Suprapubic skin (tissue), 3 donors: ENCODE measurements around the gene ENO1.

Experiments
- EP300 ChIP-seq: sonication (generic); formaldehyde crosslinking; IDR thresholded peaks from one replicate; pipeline ENCODE4 v1.6.1; 2017; ENCODE audit warnings: antibody characterized with exemption
- POLR2A ChIP-seq, 2 donors: fragments of 450-650 bp; IDR thresholded peaks; one replicate each; pipeline ENCODE4 v1.6.1; 2017; ENCODE audit warnings: antibody characterized with exemption in 2 of 2, mild to moderate bottlenecking in 2 of 2, moderate library complexity in 2 of 2
- TF ChIP-seq, protein P1 (sequence below), 2 donors: fragments of 200-600 bp in 1 of 2; fragments of 450-650 bp in 1 of 2; sonication (generic) in 1 of 2; IDR thresholded peaks; one replicate each; pipeline ENCODE4 v1.5.1; 2016 to 2019; ENCODE audit warnings: antibody characterized with exemption in 2 of 2, mild to moderate bottlenecking in 1 of 2, moderate library complexity in 1 of 2

- TF ChIP-seq EP300, result no peak
- TF ChIP-seq, protein P1, sequence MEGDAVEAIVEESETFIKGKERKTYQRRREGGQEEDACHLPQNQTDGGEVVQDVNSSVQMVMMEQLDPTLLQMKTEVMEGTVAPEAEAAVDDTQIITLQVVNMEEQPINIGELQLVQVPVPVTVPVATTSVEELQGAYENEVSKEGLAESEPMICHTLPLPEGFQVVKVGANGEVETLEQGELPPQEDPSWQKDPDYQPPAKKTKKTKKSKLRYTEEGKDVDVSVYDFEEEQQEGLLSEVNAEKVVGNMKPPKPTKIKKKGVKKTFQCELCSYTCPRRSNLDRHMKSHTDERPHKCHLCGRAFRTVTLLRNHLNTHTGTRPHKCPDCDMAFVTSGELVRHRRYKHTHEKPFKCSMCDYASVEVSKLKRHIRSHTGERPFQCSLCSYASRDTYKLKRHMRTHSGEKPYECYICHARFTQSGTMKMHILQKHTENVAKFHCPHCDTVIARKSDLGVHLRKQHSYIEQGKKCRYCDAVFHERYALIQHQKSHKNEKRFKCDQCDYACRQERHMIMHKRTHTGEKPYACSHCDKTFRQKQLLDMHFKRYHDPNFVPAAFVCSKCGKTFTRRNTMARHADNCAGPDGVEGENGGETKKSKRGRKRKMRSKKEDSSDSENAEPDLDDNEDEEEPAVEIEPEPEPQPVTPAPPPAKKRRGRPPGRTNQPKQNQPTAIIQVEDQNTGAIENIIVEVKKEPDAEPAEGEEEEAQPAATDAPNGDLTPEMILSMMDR (IDR thresholded peaks at IDR 0.05), result no peak
- TF ChIP-seq POLR2A (IDR thresholded peaks at IDR 0.05), result no peak
Measured at GRCh38 chr1:8818325-8818775, 60.1 kb downstream of the ENO1 start.
